GM18868 (cell line): ENCODE data around the gene TAS2R14.

Source experiments
- ATAC-seq: cut with Tn5 transposase; IDR thresholded peaks from one replicate; pipeline ENCODE4 v1.9.1; 2021; ENCODE audit warnings: mild to moderate bottlenecking, moderate library complexity; ENCODE audit not compliant: unreplicated experiment

Gene TAS2R14

GRCh38 chr12:10909462-10909861 is 29.6 kb downstream of the TAS2R14 start, which contains the start of gene TAS2R13:
TSS of gene TAS2R13 (minus strand) at chr12:10909562. CDS start at chr12:10909298, 264 bp downstream.
- no peak for ATAC-seq

DNA sequence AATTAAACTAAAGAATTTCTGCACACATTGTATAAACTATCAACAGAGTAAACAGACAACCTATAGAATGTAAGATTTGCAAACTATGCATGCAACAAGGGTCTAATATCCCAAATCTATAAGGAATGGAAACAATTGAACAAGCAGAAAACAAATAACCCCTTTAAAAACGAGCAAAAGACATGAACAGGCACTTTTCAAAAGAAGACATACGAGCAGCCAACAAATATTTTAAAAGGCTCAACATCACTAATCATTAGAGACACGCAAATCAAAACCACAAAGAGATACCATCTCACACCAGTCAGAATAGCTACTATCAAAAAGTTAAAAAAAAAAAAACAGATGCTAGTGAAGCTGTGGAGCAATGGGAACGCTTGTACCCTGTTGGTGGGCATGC is 34.4 kb downstream of the TAS2R14 start:
- ATAC-seq, result no peak

- no peak for ATAC-seq
Observed at GRCh38 chr12:10901427-10901826, 37.6 kb downstream of the TAS2R14 start.

DNA sequence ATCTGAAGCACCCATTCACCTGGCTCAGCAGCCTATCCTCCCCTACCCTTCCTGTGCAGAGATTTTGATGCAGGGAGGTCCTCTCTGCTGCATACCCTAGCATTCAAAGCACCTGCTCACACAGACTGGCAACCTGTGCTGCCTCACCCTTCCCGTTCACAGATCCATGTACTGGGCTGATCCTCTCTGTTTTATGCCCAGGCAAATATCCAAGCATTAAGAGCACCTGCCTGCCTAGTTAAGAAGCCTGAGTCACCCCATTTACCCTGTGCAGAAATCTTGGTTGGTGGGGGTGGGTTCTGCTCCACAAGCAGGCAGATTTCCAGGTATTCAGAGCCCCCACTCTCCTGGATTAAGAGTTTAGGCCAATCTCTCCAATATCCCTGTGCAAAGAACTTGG is 38.1 kb downstream of the TAS2R14 start:
- ATAC-seq, result no peak

DNA sequence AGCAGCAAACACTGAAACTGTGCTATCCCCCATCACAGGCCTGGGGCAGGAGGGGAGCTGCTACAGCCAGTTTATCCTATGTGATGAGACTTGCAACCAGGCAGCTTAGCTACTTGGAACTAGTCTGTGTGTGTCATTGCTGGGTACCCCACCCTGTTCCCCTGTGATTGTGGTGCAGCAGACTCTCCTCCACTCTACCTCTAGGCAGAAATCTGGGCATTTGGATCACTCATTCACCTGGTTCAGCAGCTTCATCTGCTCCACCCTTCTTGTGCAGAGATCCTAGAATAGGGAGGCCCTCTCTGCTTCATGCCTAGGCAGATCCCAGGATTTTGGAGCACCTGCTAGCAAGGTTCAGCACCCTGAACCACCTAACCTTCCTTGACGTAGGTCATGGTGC is 38.5 kb downstream of the TAS2R14 start:
- no peak for ATAC-seq

GRCh38 chr12:10896854-10897253 is 42.2 kb downstream of the TAS2R14 start:
- ATAC-seq, result no peak

DNA sequence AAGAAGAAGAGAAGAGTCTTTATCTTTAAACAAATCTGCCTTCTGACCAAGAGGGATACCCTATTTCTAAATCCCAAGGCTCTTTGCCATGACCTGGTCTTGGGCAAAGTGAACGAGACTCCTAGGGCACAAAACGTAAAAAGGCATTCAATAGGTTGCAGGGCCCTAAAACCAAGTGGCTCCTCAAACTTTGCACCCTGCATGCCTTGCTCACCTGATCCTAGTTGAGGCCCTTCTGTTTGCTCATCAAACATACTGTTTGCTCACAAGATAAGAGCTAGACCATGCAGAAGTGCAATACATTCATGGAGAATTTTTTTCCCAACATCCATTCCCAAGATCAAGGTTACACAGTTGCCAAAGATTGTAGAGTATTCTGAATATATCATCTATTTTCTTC is 47.1 kb downstream of the TAS2R14 start:
- ATAC-seq, result no peak

GRCh38 chr12:10889226-10889625 is 49.8 kb downstream of the TAS2R14 start:
- no peak for ATAC-seq
